Gastrocnemius medialis (tissue), 4 donors: ENCODE measurements around the gene EYS.

Experiments used
- CTCF ChIP-seq, 5 experiments: fragments of 450-650 bp in 3 of 5; fragments of 200-600 bp in 2 of 5; sonication (generic) in 2 of 5; IDR thresholded peaks in 4 of 5; conservative IDR thresholded peaks in 1 of 5; 1 replicate in 4 of 5; 2 replicates in 1 of 5; pipeline ENCODE4 v1.5.1; 2016 to 2019; ENCODE audit warnings: antibody characterized with exemption in 5 of 5, mild to moderate bottlenecking in 3 of 5, moderate library complexity in 3 of 5
- POLR2A ChIP-seq, 2 donors: fragments of 450-650 bp; IDR thresholded peaks; one replicate each; pipeline ENCODE4 v1.6.1; 2017; ENCODE audit warnings: antibody characterized with exemption in 2 of 2, mild to moderate bottlenecking in 2 of 2, moderate library complexity in 2 of 2

GRCh38 chr6:64006246-64006645 lies 1700.8 kb downstream of the EYS start:
- no peak for TF ChIP-seq CTCF (IDR thresholded peaks at IDR 0.05 in 4 of 5, conservative IDR thresholded peaks at IDR 0.05 in 1 of 5)
- TF ChIP-seq POLR2A (IDR thresholded peaks at IDR 0.05) = no peak
